ENCODE measurements around the gene TRHDE. TPM values are rescaled to one million over a fixed set of nuclear protein-coding genes. Genes with fewer than 3 reads are reported as not detected.
"Not testable (repeated sequence)": the region's sequence is repeated elsewhere in the genome, so short reads cannot be mapped to it uniquely, and the experiment has no call there.

The TRHDE gene
- total RNA-seq, 1 experiment from 2014 or later: not detected

- ChIA-PET POLR2A (no interaction called here), CTCF (interaction anchor here (0.6 kb wide), 1 partner anchor 993 kb away, joined by 3 read pairs; no protein-coding TSS in a partner anchor)
- H3K27me3 Mint-ChIP-seq (ENCODE audit: insufficient read depth, unreplicated experiment): no peaks in the 10 kb centered on the region
- TF ChIP-seq CTCF (IDR thresholded peaks at IDR 0.05; ENCODE audit: unreplicated experiment): no peak
- intact Hi-C loops (cut with micrococcal nuclease): no loop called here
- no peaks in the 10 kb centered on the region for H3K36me3 Mint-ChIP-seq (ENCODE audit: insufficient read depth, unreplicated experiment)
- no peaks in the 10 kb centered on the region for H3K9me3 Mint-ChIP-seq (ENCODE audit: unreplicated experiment)
- no peaks in the 10 kb centered on the region for H3K4me1 Mint-ChIP-seq (ENCODE audit: insufficient read depth, unreplicated experiment)
- DNase-seq (ENCODE audit: unreplicated experiment): no peak
- H3K4me3 Mint-ChIP-seq (ENCODE audit: unreplicated experiment): no peak overlapping the region
- no TSS peak for BruUV-seq (replicated peaks)
- no peak overlapping the region for H3K27ac Mint-ChIP-seq (ENCODE audit: low read depth, unreplicated experiment)
Measured at GRCh38 chr12:72510772-72511171, 238.6 kb downstream of the TRHDE start.

GRCh38 chr12:72511498-72511897 is 239.3 kb downstream of the TRHDE start:
- CTCF ChIA-PET: no interaction called here

GRCh38 chr12:72511906-72512305 is 239.7 kb downstream of the TRHDE start:
- no peak for DNase-seq (ENCODE audit: unreplicated experiment)
- no peaks in the 10 kb centered on the region for H3K4me1 Mint-ChIP-seq (ENCODE audit: insufficient read depth, unreplicated experiment)
- H3K36me3 Mint-ChIP-seq (ENCODE audit: insufficient read depth, unreplicated experiment): no peaks in the 10 kb centered on the region
- ChIA-PET POLR2A (interaction anchor here (0.7 kb wide), 1 partner anchor 9 kb away, joined by 3 read pairs; no protein-coding TSS in a partner anchor), CTCF (no interaction called here)
- no peak for TF ChIP-seq CTCF (IDR thresholded peaks at IDR 0.05; ENCODE audit: unreplicated experiment)
- H3K27ac Mint-ChIP-seq (ENCODE audit: low read depth, unreplicated experiment): no peak overlapping the region
- no peak overlapping the region for H3K4me3 Mint-ChIP-seq (ENCODE audit: unreplicated experiment)
- intact Hi-C loops (cut with micrococcal nuclease): no loop called here
- no peaks in the 10 kb centered on the region for H3K9me3 Mint-ChIP-seq (ENCODE audit: unreplicated experiment)
- BruUV-seq (replicated peaks): no TSS peak
- no peaks in the 10 kb centered on the region for H3K27me3 Mint-ChIP-seq (ENCODE audit: insufficient read depth, unreplicated experiment)

More at GRCh38 chr12:72511498-72511897, 239.3 kb downstream of the TRHDE start:
- DNase-seq (ENCODE audit: unreplicated experiment): no peak
- Mint-ChIP-seq H3K27me3 (ENCODE audit: insufficient read depth, unreplicated experiment) (no peaks in the 10 kb centered on the region), H3K9me3 (ENCODE audit: unreplicated experiment) (no peaks in the 10 kb centered on the region), H3K4me3 (ENCODE audit: unreplicated experiment) (no peak overlapping the region), H3K4me1 (ENCODE audit: insufficient read depth, unreplicated experiment) (no peaks in the 10 kb centered on the region), H3K27ac (ENCODE audit: low read depth, unreplicated experiment) (no peak overlapping the region), H3K36me3 (ENCODE audit: insufficient read depth, unreplicated experiment) (no peaks in the 10 kb centered on the region)
- BruUV-seq (replicated peaks): no TSS peak
- POLR2A ChIA-PET: interaction anchor here (0.7 kb wide), 1 partner anchor 9 kb away, joined by 3 read pairs; no protein-coding TSS in a partner anchor
- intact Hi-C loops (cut with micrococcal nuclease): no loop called here
- no peak for TF ChIP-seq CTCF (IDR thresholded peaks at IDR 0.05; ENCODE audit: unreplicated experiment)

GRCh38 chr12:72520044-72520678 is 248.0 kb downstream of the TRHDE start:
- H3K9me3 Mint-ChIP-seq (ENCODE audit: unreplicated experiment); intact Hi-C loops (cut with micrococcal nuclease); H3K4me3 Mint-ChIP-seq (ENCODE audit: unreplicated experiment); H3K4me1 Mint-ChIP-seq (ENCODE audit: insufficient read depth, unreplicated experiment); CTCF ChIA-PET; BruUV-seq (replicated peaks); DNase-seq (ENCODE audit: unreplicated experiment); H3K36me3 Mint-ChIP-seq (ENCODE audit: insufficient read depth, unreplicated experiment); H3K27ac Mint-ChIP-seq (ENCODE audit: low read depth, unreplicated experiment); H3K27me3 Mint-ChIP-seq (ENCODE audit: insufficient read depth, unreplicated experiment): not testable (repeated sequence)
- POLR2A ChIA-PET: interaction anchor here (1.2 kb wide), 1 partner anchor 8 kb away, joined by 3 read pairs; no protein-coding TSS in a partner anchor

Measured in MCF 10A (cell line).